Skin of body (tissue), 2 donors: ENCODE data around the gene AKT3. TPM values are rescaled to one million over a fixed set of nuclear protein-coding genes. Genes with fewer than 3 reads are reported as not detected.

Experiments used
- DNase-seq: peaks from one replicate; lab custom pipeline; 2025; lab: John Stamatoyannopoulos, UW
- total RNA-seq: library from RNA; depleted of rRNA; stranded (reverse); fragments of >200 nt; gene quantifications from one replicate; pipeline ENCODE4 v1.2.3, GENCODE V29; 2014

The AKT3 gene
- total RNA-seq, 1 donor from 2014 or later: 26.7 TPM

DNA sequence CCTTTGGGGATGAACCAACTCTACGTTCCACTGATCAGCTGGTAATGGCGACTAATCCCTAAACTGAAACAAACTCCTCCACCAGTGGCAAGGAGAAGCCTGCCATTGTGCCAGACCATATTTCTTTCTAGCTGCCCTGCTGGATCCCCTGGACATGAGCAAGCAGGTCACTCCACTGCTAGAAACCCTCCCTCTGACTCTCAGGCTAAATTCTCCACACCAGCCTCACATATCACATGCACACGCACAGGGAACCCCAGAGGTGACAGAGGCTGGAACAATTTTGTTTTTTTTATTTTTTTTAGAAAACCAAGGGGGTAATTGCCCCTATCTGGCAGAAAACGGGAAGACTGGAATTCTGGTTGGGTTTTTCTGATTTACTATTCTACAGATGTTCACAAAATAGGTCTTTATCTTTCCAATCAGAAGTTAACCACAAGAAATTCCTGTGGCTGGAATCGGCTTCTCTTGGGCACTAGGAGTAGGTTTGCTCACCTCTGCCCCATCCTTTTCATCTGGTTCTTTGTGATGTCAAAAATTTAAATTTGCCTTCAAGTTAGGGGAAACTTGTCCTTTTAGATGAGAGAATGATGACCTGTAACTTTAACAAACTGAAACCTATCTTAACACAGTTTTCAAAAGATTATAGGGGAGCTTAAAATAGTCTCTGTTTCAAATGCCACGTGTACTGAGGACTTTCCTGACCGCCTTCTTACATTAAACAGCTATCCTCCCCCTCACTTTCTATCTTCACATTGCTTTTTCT, 336.1 kb downstream of the AKT3 start:
- no peak for DNase-seq

- no peak for DNase-seq
Measured at GRCh38 chr1:243510928-243511327, 339.1 kb downstream of the AKT3 start.

GRCh38 chr1:243508943-243509342, 341.1 kb downstream of the AKT3 start:
- no peak for DNase-seq

DNA sequence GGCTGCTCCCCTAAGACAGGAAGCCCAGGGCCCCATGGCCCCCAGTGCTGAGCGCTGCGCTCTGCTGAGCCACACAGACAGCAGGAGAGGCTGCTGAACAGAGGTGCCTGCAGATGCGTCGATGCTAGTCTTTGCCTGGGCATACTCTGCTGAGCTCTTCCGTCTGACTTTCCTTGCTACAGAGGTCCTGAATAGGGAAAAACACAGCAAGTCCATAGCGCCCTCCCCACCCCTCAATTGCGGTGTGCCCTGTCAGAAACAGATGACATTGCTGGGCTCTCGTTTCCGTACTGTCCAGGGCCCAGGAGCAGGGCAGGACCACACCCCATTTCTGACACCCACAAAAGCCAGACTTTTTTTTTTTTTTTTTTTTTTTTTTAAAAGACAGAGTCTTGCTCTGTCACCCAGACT, 341.7 kb downstream of the AKT3 start:
- DNase-seq: no peak

GRCh38 chr1:243507672-243508302, 342.3 kb downstream of the AKT3 start:
- no peak for DNase-seq

GRCh38 chr1:243507001-243507671, 342.9 kb downstream of the AKT3 start:
- DNase-seq: no peak

DNA sequence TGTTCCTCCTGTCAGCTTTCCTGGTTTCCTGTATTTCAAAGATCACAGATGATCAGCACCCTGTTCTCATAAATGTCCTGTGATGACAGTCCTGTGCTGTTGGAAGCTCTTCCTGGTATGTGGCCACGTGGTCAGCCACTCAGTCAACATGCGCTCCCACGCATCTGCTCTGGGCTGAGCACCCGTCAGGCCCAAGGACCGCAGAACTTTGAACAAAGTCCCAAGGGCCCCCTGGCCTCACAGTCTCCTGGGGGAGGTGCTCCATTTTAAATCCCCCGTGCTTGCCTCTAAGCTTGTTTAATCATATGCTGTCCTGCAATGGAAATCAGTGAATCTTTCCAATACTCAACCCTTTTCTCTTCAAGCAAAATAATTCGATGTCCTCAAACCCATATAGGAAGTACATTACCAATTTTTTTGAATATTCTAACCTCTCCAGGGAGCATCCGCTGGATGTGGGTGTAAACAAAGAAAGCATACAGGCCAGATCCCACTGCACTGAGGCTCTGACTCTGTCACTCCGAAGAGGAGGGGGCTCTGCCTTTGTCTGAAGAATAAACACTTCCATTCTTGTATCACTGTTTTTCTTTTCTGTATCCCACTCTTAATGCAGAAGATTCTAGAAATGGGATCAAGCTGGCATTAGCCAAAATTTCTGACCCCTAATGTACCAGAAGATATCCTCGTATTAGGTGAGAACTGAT, 343.9 kb downstream of the AKT3 start:
- DNase-seq: no peak

DNA sequence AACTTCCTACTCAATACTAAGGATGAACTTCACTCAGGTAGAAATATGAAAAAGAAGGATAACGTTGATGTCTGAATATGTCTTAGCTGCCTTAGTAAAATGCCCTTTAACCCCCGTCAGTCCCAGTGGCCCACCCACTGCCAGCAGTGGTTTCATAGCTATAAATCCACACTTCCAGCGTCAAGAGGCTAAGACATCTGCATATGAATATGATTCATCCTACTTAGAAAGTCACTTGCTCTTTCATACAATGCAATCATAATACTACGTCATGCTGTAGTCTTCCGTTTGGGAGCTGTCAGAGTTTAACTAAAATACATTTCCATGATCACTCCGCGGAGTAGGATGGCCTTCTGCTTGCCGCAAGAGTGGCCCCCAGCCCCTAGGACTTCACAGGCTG, 346.9 kb downstream of the AKT3 start:
- no peak for DNase-seq

DNA sequence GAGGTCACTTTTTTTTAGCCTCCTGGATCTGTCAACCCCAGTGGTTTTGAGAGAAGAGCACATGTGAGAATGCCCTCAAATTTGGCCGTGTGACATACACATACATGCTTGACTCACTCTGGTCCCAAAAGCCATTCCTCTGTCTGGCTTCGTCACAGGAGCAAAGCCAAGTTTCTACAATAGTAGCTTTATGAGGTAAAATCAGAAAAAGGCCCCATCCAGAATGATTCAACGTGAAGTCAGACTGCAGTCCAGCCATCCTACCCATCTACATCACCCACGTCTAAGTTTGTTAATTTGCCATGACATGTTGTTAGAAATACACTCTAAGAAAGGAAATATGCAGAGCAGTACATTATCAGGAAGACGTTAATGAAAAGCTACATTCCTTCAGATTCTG, 349.0 kb downstream of the AKT3 start:
- DNase-seq: no peak

- no peak for DNase-seq
Measured at GRCh38 chr1:243500512-243500911, 349.5 kb downstream of the AKT3 start.

DNA sequence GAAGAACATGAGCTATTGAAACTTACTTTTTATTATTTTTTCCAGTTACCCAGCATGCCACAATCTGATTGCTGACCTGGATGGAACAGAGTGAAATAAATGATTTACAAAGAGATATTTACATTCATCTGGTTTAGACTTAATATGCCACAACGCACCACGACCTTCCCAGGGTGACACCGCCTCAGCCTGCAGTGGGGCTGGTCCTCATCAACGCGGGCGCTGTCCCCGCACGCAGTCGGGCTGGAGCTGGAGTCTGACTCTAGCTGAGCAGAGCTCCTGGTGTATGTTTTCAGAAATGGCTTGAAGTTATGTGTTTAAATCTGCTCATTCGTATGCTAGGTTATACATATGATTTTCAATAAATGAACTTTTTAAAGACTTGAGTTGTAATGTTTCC, 350.3 kb downstream of the AKT3 start:
- DNase-seq: no peak

DNA sequence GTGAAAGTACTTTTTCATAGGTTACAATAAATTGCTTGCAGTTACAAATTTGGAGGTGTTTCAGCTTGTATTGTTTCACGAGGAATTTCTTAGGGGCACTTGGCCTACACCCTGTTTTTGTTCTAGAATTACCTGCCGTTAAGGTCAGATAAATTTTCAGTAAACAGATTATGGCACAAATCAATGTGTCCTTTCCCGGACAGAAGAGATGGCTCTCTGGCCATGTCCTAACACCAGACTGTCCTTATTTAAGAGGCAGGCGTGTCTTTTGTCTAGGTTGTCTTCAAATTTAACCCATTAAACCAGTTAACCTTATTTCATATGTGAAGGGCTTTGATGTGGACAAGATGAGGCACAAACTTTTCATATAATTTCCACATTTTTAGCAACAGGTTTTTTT, 350.8 kb downstream of the AKT3 start:
- no peak for DNase-seq

GRCh38 chr1:243497939-243498681, 351.9 kb downstream of the AKT3 start:
- no peak for DNase-seq

DNA sequence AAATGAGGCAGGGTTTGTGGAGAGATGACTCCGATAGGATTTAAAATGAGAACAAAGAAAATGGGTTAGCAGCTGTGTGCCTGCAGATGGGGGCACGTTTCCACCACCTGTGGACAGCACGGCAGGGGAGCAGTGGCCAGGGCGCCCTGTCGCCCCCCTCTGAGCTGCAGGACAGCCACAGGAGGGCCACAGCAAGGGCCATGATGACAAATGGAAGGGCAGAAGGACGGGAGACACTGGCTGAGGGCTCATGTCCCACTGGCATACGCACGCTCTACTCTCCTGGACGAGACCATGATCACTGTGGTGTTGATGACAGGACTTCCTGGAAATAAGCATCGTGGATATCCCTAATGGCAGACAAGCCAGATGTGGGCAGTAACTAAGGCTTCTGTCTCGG, 353.2 kb downstream of the AKT3 start:
- DNase-seq: no peak

DNA sequence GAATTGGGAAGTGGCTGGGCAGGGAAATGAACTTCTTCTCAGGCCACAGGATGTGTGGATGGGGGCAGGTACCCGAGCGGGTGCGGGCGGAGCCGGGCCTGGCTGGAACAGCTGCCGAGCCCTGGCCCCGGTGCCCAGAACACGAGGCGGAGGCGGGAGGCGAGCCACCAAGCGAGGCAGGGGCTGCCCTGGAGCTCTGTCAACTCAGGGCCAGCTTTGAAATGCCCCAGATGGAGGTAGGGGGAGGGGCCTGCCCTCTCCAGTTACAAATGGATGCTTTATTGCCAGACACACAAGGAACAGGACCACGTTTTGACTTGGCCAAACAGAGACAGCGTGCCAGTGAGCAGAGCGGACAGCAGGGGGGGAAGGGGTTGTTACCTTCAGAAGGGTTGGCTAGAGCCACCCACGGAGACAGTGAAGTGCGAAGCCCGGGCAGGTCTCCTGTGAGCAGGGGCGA, 353.8 kb downstream of the AKT3 start:
- no peak for DNase-seq

- no peak for DNase-seq
Measured at GRCh38 chr1:243495442-243496186, 354.4 kb downstream of the AKT3 start.

- DNase-seq: no peak
Measured at GRCh38 chr1:243494741-243495431, 355.2 kb downstream of the AKT3 start.

- no peak for DNase-seq
Measured at GRCh38 chr1:243493156-243494129, 356.6 kb downstream of the AKT3 start.
